GM21619 (cell line): ENCODE data around the gene OSBP2.

Experiments used
- ATAC-seq: cut with Tn5 transposase; IDR thresholded peaks from one replicate; pipeline ENCODE4 v1.9.1; 2021; ENCODE audit not compliant: unreplicated experiment

The OSBP2 gene

GRCh38 chr22:30838111-30838510 lies 143.4 kb downstream of the OSBP2 start:
- no peak for ATAC-seq

GRCh38 chr22:30841273-30841672 lies 146.6 kb downstream of the OSBP2 start:
- ATAC-seq, result no peak

- no peak for ATAC-seq
Observed at GRCh38 chr22:30843245-30843644, 148.6 kb downstream of the OSBP2 start.

- no peak for ATAC-seq
Observed at GRCh38 chr22:30847583-30847982, 152.9 kb downstream of the OSBP2 start.

GRCh38 chr22:30855266-30855665 lies 160.6 kb downstream of the OSBP2 start:
- no peak for ATAC-seq

GRCh38 chr22:30855677-30856518 lies 161.2 kb downstream of the OSBP2 start:
- ATAC-seq, result no peak

GRCh38 chr22:30856741-30857502 lies 162.2 kb downstream of the OSBP2 start:
- no peak for ATAC-seq

GRCh38 chr22:30857791-30858190 lies 163.1 kb downstream of the OSBP2 start:
- no peak for ATAC-seq

- no peak for ATAC-seq
Observed at GRCh38 chr22:30858976-30859713, 164.5 kb downstream of the OSBP2 start.

- ATAC-seq, result no peak
Observed at GRCh38 chr22:30859714-30860095, 165.0 kb downstream of the OSBP2 start.

- ATAC-seq, result no peak
Observed at GRCh38 chr22:30860176-30861105, 165.8 kb downstream of the OSBP2 start.

GRCh38 chr22:30861131-30861530 lies 166.5 kb downstream of the OSBP2 start:
- no peak for ATAC-seq

- ATAC-seq, result no peak
Observed at GRCh38 chr22:30861688-30862552, 167.2 kb downstream of the OSBP2 start.

- ATAC-seq, result no peak
Observed at GRCh38 chr22:30863081-30863833, 168.6 kb downstream of the OSBP2 start.

- no peak for ATAC-seq
Observed at GRCh38 chr22:30864441-30865420, 170.1 kb downstream of the OSBP2 start.

GRCh38 chr22:30865656-30866055 lies 171.0 kb downstream of the OSBP2 start:
- ATAC-seq, result no peak

GRCh38 chr22:30866216-30866615 lies 171.5 kb downstream of the OSBP2 start:
- ATAC-seq, result no peak
